Erythroblast (primary cell): ENCODE results near the gene TXNDC2.

ENCODE experiments used
- GATA1 ChIP-seq: IDR thresholded peaks from 2 replicates; pipeline ENCODE4 v1.6.1; 2011; ENCODE audit warnings: low read depth, mild to moderate bottlenecking, control low read depth, low read length, moderate library complexity
- POLR2A ChIP-seq: IDR thresholded peaks from 2 replicates; pipeline ENCODE4 v1.6.1; 2011; ENCODE audit warnings: mild to moderate bottlenecking, low read length

DNA sequence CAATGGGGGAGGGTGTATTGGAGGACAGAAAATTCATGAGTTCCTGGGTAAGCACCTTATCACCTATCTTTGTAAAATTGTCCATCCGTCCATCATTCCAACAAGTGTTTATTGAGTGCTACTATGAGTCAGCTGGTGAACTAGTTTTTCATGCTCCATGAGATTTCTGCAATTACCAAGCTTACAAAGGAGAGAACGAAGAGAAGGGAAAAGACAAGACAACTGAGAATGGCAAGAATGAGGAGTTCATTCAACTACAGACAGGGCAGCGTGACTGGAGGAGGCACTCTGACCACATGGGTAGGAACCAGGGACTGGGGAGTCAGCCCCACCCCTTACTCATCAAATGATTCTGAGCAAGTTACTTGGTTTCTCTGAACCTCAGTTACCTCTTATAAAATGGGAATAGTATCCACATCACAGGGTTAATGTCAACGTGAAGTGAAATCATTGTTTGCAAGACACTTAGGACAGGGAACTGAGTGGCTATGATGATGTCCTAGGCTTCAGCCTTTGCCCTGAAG, 18.6 kb upstream of the TXNDC2 start:
- TF ChIP-seq POLR2A: no peak
- TF ChIP-seq GATA1: no peak
